Measurements from ENCODE around the gene ITGB3BP.

The ITGB3BP gene

DNA sequence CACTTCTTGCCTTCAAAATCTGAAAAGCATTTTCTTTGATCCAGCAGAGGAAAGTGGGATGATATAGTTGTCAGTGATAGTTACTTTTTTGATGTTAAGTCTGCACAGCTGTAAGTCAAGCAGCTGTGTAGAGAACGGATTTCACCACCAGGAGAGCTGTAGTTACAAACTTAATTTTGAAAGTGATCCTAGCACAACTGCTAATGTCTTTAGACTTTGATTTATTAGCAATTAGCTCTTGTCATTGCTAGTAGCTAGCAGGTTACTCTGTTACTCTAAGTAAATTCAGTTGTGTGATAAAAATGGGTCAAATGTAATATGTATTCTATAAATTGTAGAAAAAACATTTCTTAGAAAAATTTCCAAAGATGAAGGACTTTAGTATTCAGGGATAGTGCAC is 109.6 kb downstream of the ITGB3BP start:
- no peak for DNase-seq

DNA sequence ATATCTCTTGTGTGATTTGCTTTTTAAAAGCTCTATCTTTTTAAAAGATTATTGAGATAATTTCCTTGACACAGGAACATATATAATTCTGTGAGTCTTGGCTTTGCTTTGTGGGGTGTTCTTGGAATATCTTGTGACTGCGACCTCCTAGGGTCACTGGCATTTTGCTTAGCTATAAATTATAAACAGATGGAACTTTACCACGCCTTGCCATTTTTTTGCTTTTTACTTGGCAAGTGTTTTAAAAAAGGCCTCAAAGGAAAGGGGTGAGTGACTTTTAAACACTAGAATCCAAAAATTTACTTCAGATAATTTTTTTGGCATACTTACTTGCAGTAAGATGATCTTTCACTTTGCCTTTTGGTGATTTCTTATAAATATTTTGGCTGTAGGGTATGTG is 112.0 kb downstream of the ITGB3BP start:
- DNase-seq = no peak

DNA sequence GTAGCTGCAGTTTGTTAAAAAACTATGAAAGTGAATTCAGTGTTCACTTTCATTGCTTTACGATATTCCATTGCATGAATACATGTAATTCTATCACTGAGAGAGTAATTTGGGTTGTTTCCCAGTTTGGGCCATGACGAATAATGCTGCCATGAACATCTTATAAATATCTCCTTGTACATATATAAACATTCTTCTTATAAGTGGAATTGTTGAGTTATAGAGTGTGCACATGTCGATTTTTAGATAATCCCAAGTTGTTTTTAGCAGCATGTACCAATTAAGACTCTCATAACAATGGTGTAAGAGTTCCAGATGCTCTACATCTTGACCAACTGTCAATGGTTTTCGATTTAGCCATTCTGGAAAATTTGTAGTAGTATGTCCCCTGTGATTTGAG is 114.7 kb downstream of the ITGB3BP start:
- no peak for DNase-seq

DNA sequence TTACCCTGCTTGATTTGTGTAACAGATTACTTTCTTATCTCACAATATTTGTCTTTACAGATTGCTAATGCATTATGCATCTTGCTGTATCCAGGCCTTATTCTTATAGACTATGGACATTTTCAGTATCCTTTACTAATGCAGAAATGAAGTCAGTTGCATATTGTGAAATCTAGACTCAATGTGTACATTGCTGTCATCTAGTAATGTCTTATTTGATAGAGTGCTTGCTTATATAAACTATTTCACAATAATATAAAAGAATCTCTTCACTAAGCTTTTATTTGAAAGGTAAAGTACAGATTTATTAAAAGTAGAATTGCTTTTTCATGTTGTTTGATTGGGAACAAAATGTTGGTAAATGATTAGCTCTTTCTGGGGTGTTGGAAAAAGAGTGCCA is 116.0 kb downstream of the ITGB3BP start:
- no peak for DNase-seq

DNA sequence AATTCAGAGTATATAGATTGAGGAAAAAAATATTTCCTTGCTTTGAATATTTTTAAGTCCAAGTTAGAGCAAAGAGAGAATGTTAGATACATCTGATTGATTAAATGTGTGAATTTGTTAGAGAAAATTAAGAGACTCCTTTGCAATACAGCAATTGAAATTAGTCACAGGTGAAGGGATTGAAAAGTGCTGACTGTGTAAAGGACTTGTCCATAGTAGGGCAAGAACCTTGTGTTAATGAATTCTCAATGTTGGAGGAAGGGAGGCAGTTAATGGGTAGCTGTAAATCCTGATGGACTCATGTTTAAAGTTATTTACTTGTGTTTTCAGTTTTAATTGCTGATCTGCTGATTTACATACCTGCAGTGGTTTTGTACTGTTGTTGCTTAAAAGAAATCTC is 117.0 kb downstream of the ITGB3BP start:
- no peak for DNase-seq

DNA sequence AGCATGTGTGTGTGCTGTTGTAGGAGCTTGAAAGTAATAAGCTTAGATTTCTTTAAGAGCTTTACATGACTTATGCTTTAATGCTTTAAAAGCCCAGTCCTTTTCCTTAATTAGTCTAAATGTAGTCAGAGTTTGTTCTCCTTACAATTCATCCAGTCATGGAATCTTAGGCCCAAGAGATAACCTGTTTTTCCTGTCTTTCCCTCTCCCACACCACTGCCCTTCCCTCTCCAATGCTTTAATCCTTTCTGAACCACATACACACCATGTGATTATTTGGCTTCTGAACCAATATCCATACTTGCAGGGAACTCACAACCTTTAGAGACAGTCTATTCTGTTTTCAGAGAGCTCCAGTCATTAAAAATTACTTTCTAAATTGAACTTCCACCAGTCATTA is 118.0 kb downstream of the ITGB3BP start:
- no peak for DNase-seq

DNA sequence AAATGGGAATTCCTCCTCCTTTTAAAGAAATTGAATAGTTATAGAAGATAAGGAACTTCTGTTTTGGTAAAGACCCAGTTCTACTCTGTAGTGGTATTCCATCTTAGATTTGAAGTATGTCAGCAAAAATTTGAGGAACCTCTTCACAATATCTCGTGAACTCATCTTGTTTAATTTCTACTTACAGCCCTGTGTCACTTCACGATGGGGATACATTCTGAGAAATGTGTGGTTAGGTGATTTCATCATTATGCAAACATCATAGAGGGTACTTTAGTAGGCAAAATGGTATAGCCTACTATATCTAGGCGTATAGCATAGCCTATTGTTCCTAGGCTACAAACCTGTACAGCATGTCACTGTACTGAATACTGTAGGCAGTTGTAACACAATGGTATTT is 119.6 kb downstream of the ITGB3BP start:
- no peak for DNase-seq

DNA sequence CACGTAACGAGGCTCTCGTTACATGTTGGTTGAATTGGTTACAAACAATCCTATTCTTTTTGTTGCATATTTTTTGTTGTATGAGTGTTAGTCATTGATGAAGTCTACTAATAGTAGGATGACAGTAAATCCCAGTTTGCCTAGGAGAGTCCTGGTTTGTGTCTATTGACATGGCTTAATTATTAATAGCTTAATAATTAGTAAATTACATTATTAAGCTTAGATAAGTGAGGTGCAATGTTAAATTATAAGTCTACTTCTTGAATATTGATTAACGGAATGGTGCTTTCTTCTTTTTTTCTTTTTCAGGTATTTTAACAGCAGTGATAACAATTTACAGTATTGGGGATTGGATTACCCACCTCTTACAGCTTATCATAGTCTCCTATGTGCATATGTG is 121.1 kb downstream of the ITGB3BP start:
- no peak for DNase-seq

Data from GOT3 (cell line).